T-helper 2 cell (primary cell): ENCODE measurements around the gene GALNTL6.
"Not testable (repeated sequence)": the region's sequence is repeated elsewhere in the genome, so short reads cannot be mapped to it uniquely, and the experiment has no call there.

ENCODE experiments used
- DNase-seq, 5 experiments: peaks; one replicate each; pipeline versions ENCODE4 v3.0.0 to v3.0.0-alpha.2; 2012 to 2022

Gene GALNTL6

GRCh38 chr4:172770787-172771186, 957.6 kb downstream of the GALNTL6 start:
- DNase-seq: no peak

DNA sequence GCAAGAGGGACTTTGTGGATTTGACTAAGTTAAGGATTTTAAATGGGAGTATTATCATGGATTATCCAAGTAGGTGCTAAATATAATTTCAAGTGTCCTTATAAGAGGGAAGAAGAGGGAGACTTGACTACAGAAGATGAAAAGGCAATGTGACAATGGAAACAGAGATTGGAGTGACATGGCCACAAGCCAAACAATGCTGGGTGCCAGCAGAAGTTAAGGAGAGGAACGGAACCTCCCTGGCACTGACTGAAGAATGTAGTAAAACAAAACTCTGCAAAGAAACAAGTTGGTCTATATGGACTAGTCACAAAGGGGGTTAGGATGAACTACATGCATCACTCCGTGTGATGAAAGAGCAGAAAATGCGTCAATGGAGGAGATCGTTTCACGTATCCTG, 959.6 kb downstream of the GALNTL6 start:
- DNase-seq: no peak

- no peak for DNase-seq
These were observed 963.1 kb downstream of the GALNTL6 start for GRCh38 chr4:172776203-172776861.

GRCh38 chr4:172777729-172778431, 964.7 kb downstream of the GALNTL6 start:
- DNase-seq: no peak

DNA sequence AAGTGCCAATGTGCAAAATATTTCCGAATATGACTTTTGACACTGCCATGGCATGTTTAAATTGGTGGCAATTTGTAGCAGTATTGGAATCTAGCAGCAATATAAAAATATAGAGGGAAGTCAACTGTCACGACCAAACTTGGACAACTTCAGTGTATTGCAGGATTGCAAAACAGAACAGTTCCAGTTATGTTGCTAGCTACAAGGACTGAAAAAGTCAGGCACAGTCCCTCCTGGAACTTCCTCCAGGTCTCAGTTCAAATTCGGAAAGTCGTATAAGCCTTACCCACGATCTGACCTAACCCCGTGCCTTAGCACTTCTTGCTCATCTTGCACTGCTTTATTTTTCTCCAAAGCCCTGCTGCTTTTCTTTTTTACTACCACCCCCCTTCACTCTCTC, 965.4 kb downstream of the GALNTL6 start:
- DNase-seq: no peak

DNA sequence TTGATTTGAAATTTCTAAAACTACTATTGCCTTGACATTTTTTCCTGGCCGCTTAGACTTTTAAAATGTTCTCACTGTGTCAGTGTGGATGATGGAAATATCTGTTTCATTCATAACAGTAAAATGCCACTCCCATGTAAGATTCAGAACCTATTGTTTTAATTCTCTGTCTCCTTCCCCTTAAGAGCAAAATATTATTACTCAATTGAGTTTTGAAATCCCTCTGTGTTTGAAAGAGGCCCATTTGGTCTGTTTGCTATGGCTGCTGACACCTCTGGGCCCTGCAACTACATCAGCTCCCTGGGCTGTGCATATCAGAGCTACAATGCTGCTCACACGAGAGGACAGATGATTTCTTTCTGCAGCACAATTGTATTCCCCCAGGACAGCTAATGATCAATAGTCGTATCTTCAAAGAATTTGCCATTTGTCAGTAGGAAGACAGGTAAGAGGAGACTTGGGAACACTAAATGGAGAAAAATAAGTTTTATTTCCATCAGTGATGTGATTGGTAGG, 967.4 kb downstream of the GALNTL6 start:
- no peak for DNase-seq

DNA sequence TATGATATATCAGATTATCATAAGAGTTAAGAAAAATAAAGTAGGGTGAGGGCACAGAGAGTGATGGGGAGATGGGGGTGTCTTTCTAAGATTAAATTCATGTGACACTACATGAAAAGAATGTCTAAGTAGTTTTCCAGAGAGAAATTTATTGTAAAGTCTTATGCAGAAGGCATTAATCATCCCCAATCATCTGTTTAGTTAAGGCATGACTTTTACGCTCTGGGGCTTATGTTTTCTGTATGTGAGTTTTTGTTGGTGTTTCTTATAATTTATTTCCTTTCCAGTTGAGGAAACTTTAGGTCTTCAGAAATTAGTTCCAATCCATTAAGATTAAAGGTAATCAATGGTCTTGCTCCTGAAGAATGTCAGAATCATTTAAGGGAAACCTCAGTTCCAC, 972.4 kb downstream of the GALNTL6 start:
- no peak for DNase-seq

GRCh38 chr4:172786039-172786792, 973.0 kb downstream of the GALNTL6 start:
- no peak for DNase-seq

GRCh38 chr4:172787111-172787510, 973.9 kb downstream of the GALNTL6 start:
- DNase-seq: no peak

- no peak for DNase-seq
These were observed 978.6 kb downstream of the GALNTL6 start for GRCh38 chr4:172791841-172792240.

GRCh38 chr4:172793565-172794306, 980.5 kb downstream of the GALNTL6 start:
- no peak for DNase-seq

- DNase-seq: no peak
These were observed 981.1 kb downstream of the GALNTL6 start for GRCh38 chr4:172794307-172794703.

DNA sequence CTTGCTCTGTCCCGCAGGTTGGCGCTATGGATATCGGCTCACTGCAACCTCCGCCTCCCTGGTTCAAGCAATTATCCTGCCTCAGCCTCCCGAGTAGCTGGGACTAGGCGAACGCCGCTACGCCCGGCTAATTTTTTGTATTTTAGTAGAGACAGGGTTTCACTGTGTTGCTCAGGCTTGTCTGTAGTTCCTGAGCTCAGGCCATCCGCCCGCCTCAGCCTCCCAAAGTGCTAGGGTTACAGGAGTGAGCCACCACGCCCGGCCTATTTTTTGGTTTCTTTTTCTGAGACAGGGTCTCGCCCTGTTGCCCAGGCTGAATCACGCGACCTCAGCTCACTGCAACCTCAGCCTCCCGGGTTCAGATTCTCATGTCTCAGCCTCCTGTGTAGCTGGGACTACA, 984.1 kb downstream of the GALNTL6 start:
- DNase-seq: not testable (repeated sequence)

GRCh38 chr4:172802032-172802431, 988.8 kb downstream of the GALNTL6 start:
- DNase-seq: no peak

GRCh38 chr4:172806841-172807240, 993.6 kb downstream of the GALNTL6 start:
- DNase-seq: no peak

GRCh38 chr4:172808196-172808595, 995.0 kb downstream of the GALNTL6 start:
- DNase-seq: no peak

DNA sequence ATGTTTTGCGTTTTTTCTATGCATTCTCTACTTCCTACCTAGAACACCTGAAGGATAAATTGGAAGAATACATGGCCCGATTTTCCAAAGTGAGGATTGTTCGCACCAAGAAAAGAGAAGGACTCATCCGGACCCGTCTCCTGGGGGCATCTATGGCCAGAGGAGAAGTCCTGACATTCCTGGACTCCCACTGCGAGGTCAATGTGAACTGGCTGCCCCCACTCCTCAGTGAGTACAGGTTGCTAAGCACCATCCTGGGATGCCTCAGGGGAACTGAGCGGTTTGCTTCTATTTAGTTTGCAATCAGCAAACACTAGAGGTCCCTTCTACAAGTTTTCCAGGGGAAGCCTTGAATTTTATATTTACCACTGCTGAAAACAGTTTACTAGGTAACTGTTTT, 996.1 kb downstream of the GALNTL6 start:
- no peak for DNase-seq

DNA sequence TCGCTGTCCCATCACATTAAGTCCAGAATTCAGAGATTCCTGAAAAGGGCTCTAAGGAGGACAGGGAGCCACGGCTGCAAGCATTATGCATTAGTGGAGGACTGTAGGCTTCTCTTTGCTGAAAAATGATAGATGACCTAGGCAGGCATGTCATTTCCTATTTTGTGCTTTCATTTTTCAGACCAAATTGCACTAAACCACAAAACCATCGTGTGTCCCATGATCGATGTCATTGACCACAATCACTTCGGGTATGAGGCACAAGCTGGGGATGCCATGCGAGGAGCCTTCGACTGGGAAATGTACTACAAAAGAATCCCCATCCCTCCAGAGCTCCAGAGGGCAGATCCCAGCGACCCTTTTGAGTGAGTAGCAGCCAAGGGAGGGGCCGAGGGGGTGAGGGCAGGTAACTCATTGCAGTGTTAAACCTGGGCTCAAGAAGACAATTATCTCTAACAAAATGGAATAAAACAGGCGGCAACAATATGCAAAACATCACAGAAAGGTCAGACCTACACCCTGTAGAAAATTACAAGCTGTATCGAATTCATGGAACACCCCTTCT, 1000.2 kb downstream of the GALNTL6 start:
- DNase-seq: peak in 1 of 5 experiments; percentile 28

DNA sequence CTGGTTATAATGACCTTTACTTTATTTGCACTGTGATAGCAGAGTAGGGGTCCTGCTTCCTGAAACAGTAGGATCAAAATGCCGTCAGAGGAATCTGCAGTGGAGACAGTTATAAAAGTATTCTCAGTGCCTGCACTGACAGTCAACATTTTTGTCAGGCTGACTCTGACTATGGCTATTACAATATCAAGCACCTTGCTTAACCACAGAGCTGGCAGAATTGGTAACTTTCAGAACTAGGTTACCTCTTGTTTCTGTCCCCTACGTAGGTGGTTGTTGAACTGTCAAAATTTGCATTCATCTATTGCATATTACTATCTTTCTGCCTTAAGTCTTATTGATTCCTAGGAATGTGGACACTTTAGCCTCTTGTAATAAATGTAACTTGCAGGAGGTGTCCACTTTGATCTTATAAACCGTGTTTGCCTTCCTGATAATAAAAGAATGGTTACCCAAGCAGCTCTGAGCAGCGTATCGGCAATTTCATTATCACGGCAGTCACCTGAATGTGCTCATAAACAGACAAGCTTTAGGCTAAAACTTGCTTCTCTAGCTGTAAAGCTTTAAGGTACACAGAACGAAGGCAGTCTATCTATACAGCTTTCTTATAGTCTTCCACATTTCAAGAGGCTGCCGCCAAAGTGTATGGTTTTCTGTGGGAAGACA, 1002.4 kb downstream of the GALNTL6 start:
- DNase-seq: no peak

GRCh38 chr4:172818901-172819300, 1005.7 kb downstream of the GALNTL6 start:
- DNase-seq: no peak

- peak in 1 of 5 experiments; percentile 4 for DNase-seq
These were observed 1006.1 kb downstream of the GALNTL6 start for GRCh38 chr4:172819353-172819752.

GRCh38 chr4:172822331-172822730, 1009.1 kb downstream of the GALNTL6 start:
- no peak for DNase-seq
